SK-N-SH (cell line): ENCODE data around the gene PCSK5. TPM values are rescaled to one million over a fixed set of nuclear protein-coding genes. Genes with fewer than 3 reads are reported as not detected.
A peak's percentile ranks its signal among the peaks of the same experiment; 100 is the strongest.

Experiments used
- CHD2 ChIP-seq: fragments of 150-350 bp; IDR thresholded peaks from 2 replicates; pipeline ENCODE4 v1.6.1; 2018; ENCODE audit warnings: low read length; ENCODE audit not compliant: partially characterized antibody
- EP300 ChIP-seq, 2 experiments: IDR thresholded peaks; 2 replicates each; pipeline versions ENCODE4 v1.4.0 to v1.6.1; 2012; ENCODE audit warnings: borderline replicate concordance in 1 of 2, low read depth in 1 of 2, low read length in 1 of 2
- EZH2phosphoT487 ChIP-seq: fragments of 200-600 bp; sonication (generic); IDR thresholded peaks from 2 replicates; pipeline ENCODE4 v1.6.1; 2017; ENCODE audit warnings: low read depth, mixed run types, mild to moderate bottlenecking, antibody characterized with exemption, moderate library complexity, borderline replicate concordance
- FOSL2 ChIP-seq: IDR thresholded peaks from 2 replicates; pipeline ENCODE4 v1.4.0; 2012; ENCODE audit warnings: low read depth, mild to moderate bottlenecking, moderate library complexity, borderline replicate concordance
- FOXJ3 ChIP-seq: sonication (generic); formaldehyde crosslinking; IDR thresholded peaks from 2 replicates; pipeline ENCODE4 v1.5.1; 2020; ENCODE audit warnings: mild to moderate bottlenecking, missing genetic modification reagents
- GABPA ChIP-seq: IDR thresholded peaks from 2 replicates; pipeline ENCODE4 v1.4.0; 2012; ENCODE audit warnings: low read depth, mild to moderate bottlenecking
- GATA2 ChIP-seq: sonication (generic); formaldehyde crosslinking; IDR thresholded peaks from 2 replicates; pipeline ENCODE4 v1.5.0; 2020; ENCODE audit warnings: mild to moderate bottlenecking, missing genetic modification reagents
- MXI1 ChIP-seq: IDR thresholded peaks from 2 replicates; pipeline ENCODE4 v1.6.1; 2012; ENCODE audit warnings: mild to moderate bottlenecking, low read depth, low read length, improper control_type of control experiment
- NFIC ChIP-seq: IDR thresholded peaks from 2 replicates; pipeline ENCODE4 v1.4.0; 2012; ENCODE audit warnings: borderline replicate concordance
- NRF1 ChIP-seq: IDR thresholded peaks from 2 replicates; pipeline ENCODE4 v1.6.1; 2012; ENCODE audit warnings: low read depth, mild to moderate bottlenecking, low read length
- RAD21 ChIP-seq: IDR thresholded peaks from 2 replicates; pipeline ENCODE4 v1.6.1; 2012; ENCODE audit warnings: mild to moderate bottlenecking, low read length
- RFX5 ChIP-seq: IDR thresholded peaks from 2 replicates; pipeline ENCODE4 v1.6.1; 2012; ENCODE audit warnings: mild to moderate bottlenecking, improper control_type of control experiment, low read length
- SMC3 ChIP-seq: IDR thresholded peaks from 2 replicates; pipeline ENCODE4 v1.6.1; 2012; ENCODE audit warnings: low read depth, low read length, improper control_type of control experiment
- TCF12 ChIP-seq: IDR thresholded peaks from 2 replicates; pipeline ENCODE4 v1.4.0; 2012
- TEAD4 ChIP-seq: IDR thresholded peaks from 2 replicates; pipeline ENCODE4 v1.4.0; 2012; ENCODE audit warnings: mild to moderate bottlenecking, borderline replicate concordance; ENCODE audit not compliant: insufficient read depth
- YY1 ChIP-seq: IDR thresholded peaks from 2 replicates; pipeline ENCODE4 v1.4.0; 2012; ENCODE audit warnings: low read depth, mild to moderate bottlenecking
- polyA plus RNA-seq, 3 experiments: library from polyadenylated mRNA; depleted of rRNA; stranded (reverse); fragments of >200 nt; gene quantifications; 2 replicates each; pipeline ENCODE4 v1.2.3, GENCODE V29; 2012
- TF ChIP-seq, protein P1 (sequence below): fragments of 200-600 bp; sonication (generic); IDR thresholded peaks from 2 replicates; pipeline ENCODE4 v1.6.1; 2017; ENCODE audit warnings: antibody characterized with exemption, mild to moderate bottlenecking, moderate library complexity
- TF ChIP-seq, protein P2 (sequence below): IDR thresholded peaks from 2 replicates; pipeline ENCODE4 v1.4.0; 2012; ENCODE audit warnings: low read depth, borderline replicate concordance
- TF ChIP-seq, protein P3 (sequence below): IDR thresholded peaks from 2 replicates; pipeline ENCODE4 v1.4.0; 2012; ENCODE audit warnings: low read depth

The PCSK5 gene
- polyA plus RNA-seq, 1 of the 3 experiments (the other 2 are of a cell fraction), result 0.08 TPM

DNA sequence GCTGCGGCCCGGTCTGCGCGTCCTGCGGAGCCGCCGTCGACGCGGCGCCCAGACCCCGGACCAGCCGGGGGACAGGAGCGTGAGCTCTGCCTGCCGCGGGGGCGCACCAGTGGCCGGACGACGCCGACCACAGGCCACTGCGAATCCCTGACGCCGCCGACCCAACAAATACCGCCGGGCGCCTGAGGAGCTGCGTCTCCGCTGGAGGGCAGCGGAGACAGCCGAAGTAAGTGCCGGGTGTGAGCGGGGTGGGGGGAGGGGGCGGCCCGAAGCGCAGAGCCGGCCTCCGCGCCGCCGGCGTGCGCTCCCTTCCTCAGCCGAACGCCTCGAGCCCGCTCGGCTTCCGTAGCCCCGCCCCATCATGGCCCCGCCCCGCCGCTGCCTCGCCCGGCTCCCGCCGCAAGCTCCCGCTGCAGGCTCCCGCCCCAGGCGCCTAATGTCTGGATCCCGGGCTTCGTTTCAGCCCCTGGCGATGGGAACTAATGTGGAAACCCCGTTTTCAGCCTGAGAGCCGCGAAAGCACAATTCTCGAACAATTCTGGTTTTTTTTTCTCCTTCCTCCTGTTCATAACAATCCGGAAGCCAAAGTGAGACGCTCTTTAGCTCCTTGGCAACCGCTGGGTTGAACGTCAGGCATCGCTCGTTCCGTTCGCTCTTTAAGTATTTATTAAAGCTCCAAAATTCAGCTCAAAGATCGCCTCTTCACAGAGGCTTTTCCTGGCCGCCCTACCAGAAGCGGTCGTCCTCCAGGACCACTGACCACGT is 503.9 kb downstream of the PCSK5 start, which contains the start of gene RFK (continued):
- TF ChIP-seq, protein P1, sequence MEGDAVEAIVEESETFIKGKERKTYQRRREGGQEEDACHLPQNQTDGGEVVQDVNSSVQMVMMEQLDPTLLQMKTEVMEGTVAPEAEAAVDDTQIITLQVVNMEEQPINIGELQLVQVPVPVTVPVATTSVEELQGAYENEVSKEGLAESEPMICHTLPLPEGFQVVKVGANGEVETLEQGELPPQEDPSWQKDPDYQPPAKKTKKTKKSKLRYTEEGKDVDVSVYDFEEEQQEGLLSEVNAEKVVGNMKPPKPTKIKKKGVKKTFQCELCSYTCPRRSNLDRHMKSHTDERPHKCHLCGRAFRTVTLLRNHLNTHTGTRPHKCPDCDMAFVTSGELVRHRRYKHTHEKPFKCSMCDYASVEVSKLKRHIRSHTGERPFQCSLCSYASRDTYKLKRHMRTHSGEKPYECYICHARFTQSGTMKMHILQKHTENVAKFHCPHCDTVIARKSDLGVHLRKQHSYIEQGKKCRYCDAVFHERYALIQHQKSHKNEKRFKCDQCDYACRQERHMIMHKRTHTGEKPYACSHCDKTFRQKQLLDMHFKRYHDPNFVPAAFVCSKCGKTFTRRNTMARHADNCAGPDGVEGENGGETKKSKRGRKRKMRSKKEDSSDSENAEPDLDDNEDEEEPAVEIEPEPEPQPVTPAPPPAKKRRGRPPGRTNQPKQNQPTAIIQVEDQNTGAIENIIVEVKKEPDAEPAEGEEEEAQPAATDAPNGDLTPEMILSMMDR, result peak; percentile 49
- TF ChIP-seq FOXJ3 (CRISPR knock-in tag) (no peak), MXI1 (peak; percentile 15), CHD2 (peak; percentile 64), GATA2 (no peak), NFIC (no peak), FOSL2 (no peak), RFX5 (no peak), NRF1 (0 out of 2 replicates have a peak, but pooled peaks have one; percentile 12), YY1 (peak; percentile 44; the same call in 1 of the 2 replicates), EZH2phosphoT487 (no peak), GABPA (no peak), SMC3 (no peak), RAD21 (peak; percentile 51), TCF12 (no peak), EP300 (IDR thresholded peaks at IDR 0.05; ENCODE audit: borderline replicate concordance in 1 of 2, low read depth in 1 of 2, low read length in 1 of 2) (no peak), TEAD4 (no peak)
- TF ChIP-seq, protein P2, sequence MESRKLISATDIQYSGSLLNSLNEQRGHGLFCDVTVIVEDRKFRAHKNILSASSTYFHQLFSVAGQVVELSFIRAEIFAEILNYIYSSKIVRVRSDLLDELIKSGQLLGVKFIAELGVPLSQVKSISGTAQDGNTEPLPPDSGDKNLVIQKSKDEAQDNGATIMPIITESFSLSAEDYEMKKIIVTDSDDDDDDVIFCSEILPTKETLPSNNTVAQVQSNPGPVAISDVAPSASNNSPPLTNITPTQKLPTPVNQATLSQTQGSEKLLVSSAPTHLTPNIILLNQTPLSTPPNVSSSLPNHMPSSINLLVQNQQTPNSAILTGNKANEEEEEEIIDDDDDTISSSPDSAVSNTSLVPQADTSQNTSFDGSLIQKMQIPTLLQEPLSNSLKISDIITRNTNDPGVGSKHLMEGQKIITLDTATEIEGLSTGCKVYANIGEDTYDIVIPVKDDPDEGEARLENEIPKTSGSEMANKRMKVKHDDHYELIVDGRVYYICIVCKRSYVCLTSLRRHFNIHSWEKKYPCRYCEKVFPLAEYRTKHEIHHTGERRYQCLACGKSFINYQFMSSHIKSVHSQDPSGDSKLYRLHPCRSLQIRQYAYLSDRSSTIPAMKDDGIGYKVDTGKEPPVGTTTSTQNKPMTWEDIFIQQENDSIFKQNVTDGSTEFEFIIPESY, result no peak
- TF ChIP-seq, protein P3, sequence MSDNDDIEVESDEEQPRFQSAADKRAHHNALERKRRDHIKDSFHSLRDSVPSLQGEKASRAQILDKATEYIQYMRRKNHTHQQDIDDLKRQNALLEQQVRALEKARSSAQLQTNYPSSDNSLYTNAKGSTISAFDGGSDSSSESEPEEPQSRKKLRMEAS, result peak; percentile 34; the same call in 1 of the 2 replicates
